ENCODE data around the gene PFKL.
A peak's percentile ranks its signal among the peaks of the same experiment; 100 is the strongest.
"Not testable (repeated sequence)": the region's sequence is repeated elsewhere in the genome, so short reads cannot be mapped to it uniquely, and the experiment has no call there.

The PFKL gene

GRCh38 chr21:44349416-44349846 is 49.6 kb downstream of the PFKL start:
- no peak for DNase-seq

- no peak for DNase-seq
Measured at GRCh38 chr21:44349847-44350772, 50.3 kb downstream of the PFKL start.

- DNase-seq = no peak
Measured at GRCh38 chr21:44350773-44351481, 51.1 kb downstream of the PFKL start.

- no peak for DNase-seq
Measured at GRCh38 chr21:44351535-44352252, 51.8 kb downstream of the PFKL start.

- DNase-seq = no peak
Measured at GRCh38 chr21:44352253-44352860, 52.5 kb downstream of the PFKL start.

- DNase-seq = peak; percentile 73
Measured at GRCh38 chr21:44353191-44353970, 53.5 kb downstream of the PFKL start, which contains the start of gene TRPM2. TSS of gene TRPM2 (plus strand) at chr21:44353621. CDS start at chr21:44353701, 80 bp downstream.

GRCh38 chr21:44354001-44354405 is 54.1 kb downstream of the PFKL start:
- DNase-seq = no peak

- DNase-seq = no peak
Measured at GRCh38 chr21:44354775-44355771, 55.2 kb downstream of the PFKL start.

GRCh38 chr21:44356160-44356559 is 56.3 kb downstream of the PFKL start:
- DNase-seq = no peak

- DNase-seq = no peak
Measured at GRCh38 chr21:44356636-44357035, 56.8 kb downstream of the PFKL start.

- DNase-seq = no peak
Measured at GRCh38 chr21:44357064-44357837, 57.4 kb downstream of the PFKL start.

GRCh38 chr21:44359396-44359795 is 59.5 kb downstream of the PFKL start:
- no peak for DNase-seq

- peak; percentile 38 for DNase-seq
Measured at GRCh38 chr21:44360159-44360558, 60.3 kb downstream of the PFKL start.

- not testable (repeated sequence) for DNase-seq
Measured at GRCh38 chr21:44361903-44362302, 62.0 kb downstream of the PFKL start.

- DNase-seq = no peak
Measured at GRCh38 chr21:44363278-44363677, 63.4 kb downstream of the PFKL start.

GRCh38 chr21:44364151-44365053 is 64.5 kb downstream of the PFKL start:
- no peak for DNase-seq

GRCh38 chr21:44365251-44365966 is 65.6 kb downstream of the PFKL start:
- no peak for DNase-seq
